Trophoblast cell (in vitro differentiated cells and primary cell): Measurements from ENCODE around the gene KCNJ1.

Experiments used
- DNase-seq, 2 donors: peaks; one replicate each; pipeline ENCODE4 v3.0.0-alpha.2; 2016
- H2AFZ ChIP-seq: 2 replicates; pipeline ENCODE4 v1.6.1; 2013; ENCODE audit warnings: low read length, moderate library complexity, mild to moderate bottlenecking; ENCODE audit not compliant: insufficient read depth, poor library complexity
- H2AK5ac ChIP-seq: 2 replicates; pipeline ENCODE4 v1.6.1; 2013; ENCODE audit warnings: mild to moderate bottlenecking, low read length
- H2BK120ac ChIP-seq: 2 replicates; pipeline ENCODE4 v1.6.1; 2013; ENCODE audit warnings: low read length, mild to moderate bottlenecking, moderate library complexity; ENCODE audit not compliant: insufficient read depth, poor library complexity
- H2BK12ac ChIP-seq: 2 replicates; pipeline ENCODE4 v1.6.1; 2013; ENCODE audit warnings: mild to moderate bottlenecking, low read length, moderate library complexity
- H2BK5ac ChIP-seq: 2 replicates; pipeline ENCODE4 v1.6.1; 2013; ENCODE audit warnings: low read length, low read depth, moderate library complexity, mild to moderate bottlenecking; ENCODE audit not compliant: poor library complexity
- H3K14ac ChIP-seq: 2 replicates; pipeline ENCODE4 v1.6.1; 2013; ENCODE audit warnings: mild to moderate bottlenecking, low read length
- H3K18ac ChIP-seq: 2 replicates; pipeline ENCODE4 v1.6.1; 2013; ENCODE audit warnings: mild to moderate bottlenecking, low read length
- H3K23ac ChIP-seq: 2 replicates; pipeline ENCODE4 v1.6.1; 2013; ENCODE audit warnings: low read length
- H3K27ac ChIP-seq: 2 replicates; pipeline ENCODE4 v1.5.1; 2013; ENCODE audit warnings: low read depth, mild to moderate bottlenecking, inconsistent platforms, low read length, moderate library complexity
- H3K27me3 ChIP-seq: 2 replicates; pipeline ENCODE4 v1.6.1; 2013; ENCODE audit warnings: inconsistent platforms, mild to moderate bottlenecking, low read length, moderate library complexity; ENCODE audit not compliant: insufficient read depth
- H3K36me3 ChIP-seq, 2 experiments: 1 replicate in 1 of 2; 2 replicates in 1 of 2; pipeline ENCODE4 v1.6.1; 2013; ENCODE audit warnings: low read length in 2 of 2, mild to moderate bottlenecking in 2 of 2, moderate library complexity in 1 of 2; ENCODE audit not compliant: insufficient read depth in 2 of 2, control insufficient read depth in 1 of 2
- H3K4ac ChIP-seq: 2 replicates; pipeline ENCODE4 v1.6.1; 2013; ENCODE audit warnings: low read depth, mild to moderate bottlenecking, low read length, moderate library complexity
- H3K4me1 ChIP-seq, 2 experiments: 1 replicate in 1 of 2; 2 replicates in 1 of 2; pipeline ENCODE4 v1.6.1; 2013; ENCODE audit warnings: low read length in 2 of 2, mild to moderate bottlenecking in 2 of 2, moderate library complexity in 1 of 2; ENCODE audit not compliant: insufficient read depth in 2 of 2, control insufficient read depth in 1 of 2
- H3K4me2 ChIP-seq: 2 replicates; pipeline ENCODE4 v1.6.1; 2013; ENCODE audit warnings: inconsistent platforms, mild to moderate bottlenecking, low read length, moderate library complexity
- H3K4me3 ChIP-seq: 2 replicates; pipeline ENCODE4 v1.5.1; 2013; ENCODE audit warnings: mild to moderate bottlenecking, low read depth, low read length, inconsistent platforms
- H3K79me1 ChIP-seq: one replicate; pipeline ENCODE4 v1.6.1; 2013; ENCODE audit warnings: low read length
- H3K79me2 ChIP-seq: 2 replicates; pipeline ENCODE4 v1.6.1; 2013; ENCODE audit warnings: low read length, mild to moderate bottlenecking; ENCODE audit not compliant: control insufficient read depth, insufficient read depth, poor library complexity
- H3K9ac ChIP-seq: 2 replicates; pipeline ENCODE4 v1.6.1; 2013; ENCODE audit warnings: mild to moderate bottlenecking, low read length
- H3K9me3 ChIP-seq: 2 replicates; pipeline ENCODE4 v1.6.1; 2013; ENCODE audit warnings: low read depth, mild to moderate bottlenecking, control low read depth, inconsistent platforms, low read length; ENCODE audit not compliant: insufficient read depth
- H4K12ac ChIP-seq: 2 replicates; pipeline ENCODE4 v1.6.1; 2013; ENCODE audit warnings: low read depth, mild to moderate bottlenecking, low read length, moderate library complexity
- H4K8ac ChIP-seq: 2 replicates; pipeline ENCODE4 v1.6.1; 2013; ENCODE audit warnings: low read depth, mild to moderate bottlenecking, low read length, moderate library complexity
- H4K91ac ChIP-seq: one replicate; pipeline ENCODE4 v1.6.1; 2013; ENCODE audit warnings: low read depth, mild to moderate bottlenecking, low read length, moderate library complexity
- WGBS: extraction: QIAGEN DNeasy Blood & Tissue Kit; methylation state at CpG from one replicate; pipeline ENCODE4 v1.1.7; 2013; ENCODE audit warnings: missing lambda C conversion rate; ENCODE audit not compliant: insufficient read length, insufficient coverage; ENCODE audit errors: extremely low coverage; 5-methylcytosine and 5-hydroxymethylcytosine counted together

The KCNJ1 gene

GRCh38 chr11:128857341-128857740 is 9.8 kb downstream of the KCNJ1 start:
- H4K91ac ChIP-seq: no peak overlapping the region
- H2BK12ac ChIP-seq: no peak overlapping the region
- no peak overlapping the region for H3K14ac ChIP-seq
- H3K4me2 ChIP-seq: no peak overlapping the region
- DNase-seq: no peak
- H2BK5ac ChIP-seq: no peak overlapping the region
- no peak overlapping the region for H3K4ac ChIP-seq
- no peaks in the 10 kb centered on the region for H3K79me1 ChIP-seq
- no peaks in the 10 kb centered on the region for H3K79me2 ChIP-seq
- no peak overlapping the region for H3K23ac ChIP-seq
- no peak overlapping the region for H3K27ac ChIP-seq
- H3K4me1 ChIP-seq: no peaks in the 10 kb centered on the region
- H2AFZ ChIP-seq: no peak overlapping the region
- no peaks in the 10 kb centered on the region for H3K36me3 ChIP-seq
- WGBS: no CpG with 5 or more reads among the region's 2 CpGs
- peaks cover 1% of the 10 kb centered on the region for H3K9me3 ChIP-seq
- no peak overlapping the region for H2BK120ac ChIP-seq
- H4K8ac ChIP-seq: no peak overlapping the region
- no peak overlapping the region for H3K4me3 ChIP-seq
- no peak overlapping the region for H3K9ac ChIP-seq
- no peak overlapping the region for H4K12ac ChIP-seq
- H3K27me3 ChIP-seq: no peaks in the 10 kb centered on the region
- no peak overlapping the region for H3K18ac ChIP-seq
- no peak overlapping the region for H2AK5ac ChIP-seq

- no peaks in the 10 kb centered on the region for H3K27me3 ChIP-seq
- H3K4ac ChIP-seq: no peak overlapping the region
- H3K36me3 ChIP-seq: no peaks in the 10 kb centered on the region
- H2BK12ac ChIP-seq: no peak overlapping the region
- no peak overlapping the region for H4K8ac ChIP-seq
- H3K4me2 ChIP-seq: no peak overlapping the region
- no peaks in the 10 kb centered on the region for H3K79me2 ChIP-seq
- H4K91ac ChIP-seq: no peak overlapping the region
- no peaks in the 10 kb centered on the region for H3K4me1 ChIP-seq
- no peak overlapping the region for H2AFZ ChIP-seq
- DNase-seq: no peak
- no peak overlapping the region for H2BK5ac ChIP-seq
- H3K4me3 ChIP-seq: no peak overlapping the region
- no peak overlapping the region for H3K14ac ChIP-seq
- no peak overlapping the region for H4K12ac ChIP-seq
- no CpG with 5 or more reads among the region's 6 CpGs for WGBS
- H3K23ac ChIP-seq: no peak overlapping the region
- H3K18ac ChIP-seq: no peak overlapping the region
- H3K27ac ChIP-seq: no peak overlapping the region
- H2BK120ac ChIP-seq: no peak overlapping the region
- H2AK5ac ChIP-seq: no peak overlapping the region
- peaks cover 1% of the 10 kb centered on the region for H3K9me3 ChIP-seq
- no peak overlapping the region for H3K9ac ChIP-seq
- no peaks in the 10 kb centered on the region for H3K79me1 ChIP-seq
Measured at GRCh38 chr11:128856241-128856640, 10.9 kb downstream of the KCNJ1 start.

GRCh38 chr11:128854841-128855240 is 12.3 kb downstream of the KCNJ1 start:
- no peaks in the 10 kb centered on the region for H3K36me3 ChIP-seq
- no peak overlapping the region for H3K18ac ChIP-seq
- no peak overlapping the region for H3K4ac ChIP-seq
- peaks cover 1% of the 10 kb centered on the region for H3K9me3 ChIP-seq
- no peak overlapping the region for H3K4me2 ChIP-seq
- H3K9ac ChIP-seq: no peak overlapping the region
- no peak overlapping the region for H4K8ac ChIP-seq
- no peak overlapping the region for H2AK5ac ChIP-seq
- H3K23ac ChIP-seq: no peak overlapping the region
- H4K12ac ChIP-seq: no peak overlapping the region
- no peak overlapping the region for H2BK120ac ChIP-seq
- H3K4me3 ChIP-seq: no peak overlapping the region
- H3K79me1 ChIP-seq: no peaks in the 10 kb centered on the region
- H3K4me1 ChIP-seq: no peaks in the 10 kb centered on the region
- no peak for DNase-seq
- no CpG with 5 or more reads among the region's 7 CpGs for WGBS
- no peak overlapping the region for H3K14ac ChIP-seq
- H2BK12ac ChIP-seq: no peak overlapping the region
- no peaks in the 10 kb centered on the region for H3K27me3 ChIP-seq
- H4K91ac ChIP-seq: no peak overlapping the region
- no peak overlapping the region for H2BK5ac ChIP-seq
- no peak overlapping the region for H2AFZ ChIP-seq
- no peak overlapping the region for H3K27ac ChIP-seq
- no peaks in the 10 kb centered on the region for H3K79me2 ChIP-seq

GRCh38 chr11:128853559-128853958 is 13.5 kb downstream of the KCNJ1 start:
- Histone ChIP-seq H3K4me3 (no peak overlapping the region), H2AK5ac (no peak overlapping the region), H2AFZ (no peak overlapping the region), H4K12ac (no peak overlapping the region), H3K23ac (no peak overlapping the region), H3K36me3 (no peaks in the 10 kb centered on the region), H3K79me2 (no peaks in the 10 kb centered on the region), H3K4me2 (no peak overlapping the region), H3K14ac (no peak overlapping the region), H2BK120ac (no peak overlapping the region), H3K4ac (no peak overlapping the region), H3K27ac (no peak overlapping the region), H3K4me1 (no peaks in the 10 kb centered on the region), H3K9me3 (no peaks in the 10 kb centered on the region), H2BK12ac (no peak overlapping the region), H2BK5ac (no peak overlapping the region), H3K18ac (no peak overlapping the region), H3K27me3 (no peaks in the 10 kb centered on the region), H4K91ac (no peak overlapping the region), H3K79me1 (no peaks in the 10 kb centered on the region), H4K8ac (no peak overlapping the region), H3K9ac (no peak overlapping the region)
- no CpG with 5 or more reads among the region's 6 CpGs for WGBS
- DNase-seq: no peak
